HCT116 (cell line): Measurements from ENCODE around the gene TCFL5. TPM values are rescaled to one million over a fixed set of nuclear protein-coding genes. Genes with fewer than 3 reads are reported as not detected.

Source experiments
- ATAC-seq: fragments of 200-7000 bp; cut with Tn5 transposase; 2 replicates; pipeline ENCODE4 v1.9.1; 2020; ENCODE audit warnings: mild to moderate bottlenecking, moderate library complexity
- BruUV-seq: library from RNA; stranded (reverse); fragments of 400-500 nt; replicated peaks from 2 replicates; lab custom pipeline; 2021; lab: Mats Ljungman, UMichigan
- CTCF ChIA-PET: fragments of 300-600 bp; sonication (Branson Sonifier 250); formaldehyde crosslinking; loops from one replicate; lab custom pipeline; 2021; ENCODE audit warnings: antibody characterized with exemption; lab: Charles Lee
- POLR2A ChIA-PET: fragments of 300-600, 350-600 bp; sonication (Branson Sonifier 250); formaldehyde crosslinking; loops from one replicate; lab custom pipeline; 2021; ENCODE audit warnings: antibody characterized with exemption; lab: Charles Lee
- RAD21 ChIA-PET, 2 experiments: fragments of 300-600 bp; sonication (Branson Sonifier 250); formaldehyde crosslinking; loops; one replicate each; lab custom pipeline; 2023; ENCODE audit warnings: low total read pairs in 2 of 2; ENCODE audit not compliant: uncharacterized antibody in 2 of 2, unreplicated experiment in 2 of 2, low non-redundant PET in 1 of 2; lab: Charles Lee
- DNase-seq: peaks from one replicate; pipeline ENCODE4 v3.0.0-alpha.2; 2010; ENCODE audit warnings: low read depth, low spot score
- H2AFZ ChIP-seq: fragments of 200-600 bp; shearing (Covaris generic), sonication (generic); 2 replicates; pipeline ENCODE4 v1.6.1; 2017; ENCODE audit warnings: low read depth, mixed run types, mixed read lengths, antibody characterized with exemption, low read length; ENCODE audit not compliant: poor library complexity, severe bottlenecking
- H3K27ac ChIP-seq: 2 replicates; pipeline ENCODE4 v1.5.1; 2012; ENCODE audit warnings: low read depth, low read length
- H3K27me3 ChIP-seq: fragments of 200-600 bp; sonication (generic); 2 replicates; pipeline ENCODE4 v1.6.1; 2016; ENCODE audit warnings: mixed run types, low read length, mixed read lengths; ENCODE audit not compliant: insufficient read depth
- H3K36me3 ChIP-seq, 2 experiments: fragments of 200-500 bp in 1 of 2; fragments of 200-600 bp in 1 of 2; sonication (Bioruptor generic) in 1 of 2; sonication (generic) in 1 of 2; 2 replicates each; pipeline versions ENCODE4 v1.5.1 to v1.6.1; 2014 to 2016; ENCODE audit warnings: low read length in 2 of 2, inconsistent platforms in 1 of 2, mixed read lengths in 1 of 2, mixed run types in 1 of 2; ENCODE audit not compliant: insufficient read depth in 2 of 2, control insufficient read depth in 1 of 2
- H3K4me1 ChIP-seq, 2 experiments: fragments of 200-600 bp in 1 of 2; sonication (generic) in 1 of 2; 2 replicates each; pipeline versions ENCODE4 v1.5.1 to v1.6.1; 2012 to 2017; ENCODE audit warnings: low read length in 2 of 2, inconsistent platforms in 1 of 2, mild to moderate bottlenecking in 1 of 2, mixed read lengths in 1 of 2, mixed run types in 1 of 2, moderate library complexity in 1 of 2; ENCODE audit not compliant: insufficient read depth in 2 of 2, control insufficient read depth in 1 of 2
- H3K4me2 ChIP-seq: fragments of 200-600 bp; sonication (generic); 2 replicates; pipeline ENCODE4 v1.6.1; 2017; ENCODE audit warnings: mixed run types, low read length, mixed read lengths
- H3K4me3 ChIP-seq, 2 experiments: fragments of 200-600 bp in 1 of 2; sonication (generic) in 1 of 2; replicated peaks in 1 of 2; 2 replicates each; pipeline ENCODE4 v1.5.1; 2011 to 2016; ENCODE audit warnings: low read length in 2 of 2, control low read depth in 1 of 2, low read depth in 1 of 2, mild to moderate bottlenecking in 1 of 2, mixed read lengths in 1 of 2, mixed run types in 1 of 2
- H3K79me2 ChIP-seq: fragments of 200-600 bp; sonication (generic); 2 replicates; pipeline ENCODE4 v1.6.1; 2017; ENCODE audit warnings: mild to moderate bottlenecking, mixed run types, low read length, moderate library complexity, mixed read lengths; ENCODE audit not compliant: insufficient read depth
- H3K9ac ChIP-seq: fragments of 200-600 bp; sonication (generic); 2 replicates; pipeline ENCODE4 v1.6.1; 2016; ENCODE audit warnings: low read length, mixed read lengths
- H3K9me2 ChIP-seq: fragments of 200-600 bp; sonication (generic), shearing (Covaris generic); 2 replicates; pipeline ENCODE4 v1.6.1; 2017; ENCODE audit warnings: mixed run types, mild to moderate bottlenecking, moderate library complexity; ENCODE audit not compliant: insufficient read depth
- H3K9me3 ChIP-seq, 2 experiments: fragments of 200-500 bp in 1 of 2; fragments of 200-600 bp in 1 of 2; sonication (Bioruptor generic) in 1 of 2; sonication (generic) in 1 of 2; 2 replicates each; pipeline ENCODE4 v1.6.1; 2014 to 2017; ENCODE audit warnings: low read length in 2 of 2, mixed read lengths in 2 of 2, inconsistent platforms in 1 of 2, low read depth in 1 of 2, mild to moderate bottlenecking in 1 of 2, mixed run types in 1 of 2, moderate library complexity in 1 of 2; ENCODE audit not compliant: control insufficient read depth in 1 of 2, insufficient read depth in 1 of 2
- H4K20me1 ChIP-seq: fragments of 200-600 bp; sonication (generic), shearing (Covaris generic); 2 replicates; pipeline ENCODE4 v1.6.1; 2017; ENCODE audit warnings: mixed run types, mild to moderate bottlenecking, moderate library complexity; ENCODE audit not compliant: insufficient read depth
- CBX3 ChIP-seq: IDR thresholded peaks from 2 replicates; pipeline ENCODE4 v1.6.1; 2012; ENCODE audit warnings: low read depth
- EZH2 ChIP-seq: fragments of 200-600 bp; sonication (generic); IDR thresholded peaks from 2 replicates; pipeline ENCODE4 v1.6.1; 2017; ENCODE audit warnings: antibody characterized with exemption, mixed run types
- EZH2phosphoT487 ChIP-seq: fragments of 200-600 bp; IDR thresholded peaks from 2 replicates; pipeline ENCODE4 v1.6.1; 2018; ENCODE audit warnings: antibody characterized with exemption, borderline replicate concordance
- RAD21 ChIP-seq: IDR thresholded peaks from 2 replicates; pipeline ENCODE4 v1.6.1; 2012; ENCODE audit warnings: low read depth, mild to moderate bottlenecking
- TCF7L2 ChIP-seq: IDR thresholded peaks from 2 replicates; pipeline ENCODE4 v1.7.0; 2011; ENCODE audit warnings: borderline replicate concordance, inconsistent platforms; ENCODE audit not compliant: insufficient read depth, insufficient read length; ENCODE audit errors: extremely low read depth
- YY1 ChIP-seq: IDR thresholded peaks from 2 replicates; pipeline ENCODE4 v1.6.1; 2011; ENCODE audit warnings: low read length, low read depth, moderate library complexity, mild to moderate bottlenecking; ENCODE audit not compliant: insufficient replicate concordance; ENCODE audit errors: extremely low read depth
- ZNF274 ChIP-seq: fragments of 200-500 bp; sonication (Bioruptor generic); IDR thresholded peaks from 2 replicates; pipeline ENCODE4 v1.6.1; 2014; ENCODE audit warnings: mild to moderate bottlenecking, low read depth, low read length, inconsistent platforms
- intact Hi-C: fragments of 100-400 bp; cut with micrococcal nuclease; formaldehyde crosslinking; loops from 2 replicates; pipeline ENCODE4 v1.10.0; 2022
- total RNA-seq: library from RNA; stranded (reverse); gene quantifications from one replicate; pipeline ENCODE4 v1.2.1, GENCODE V29; 2021; ENCODE audit not compliant: unreplicated experiment
- TF ChIP-seq, protein P1 (sequence below): IDR thresholded peaks from 2 replicates; pipeline ENCODE4 v1.6.1; 2012

Gene TCFL5
- total RNA-seq, 1 experiment from 2014 or later, result 20.4 TPM

DNA sequence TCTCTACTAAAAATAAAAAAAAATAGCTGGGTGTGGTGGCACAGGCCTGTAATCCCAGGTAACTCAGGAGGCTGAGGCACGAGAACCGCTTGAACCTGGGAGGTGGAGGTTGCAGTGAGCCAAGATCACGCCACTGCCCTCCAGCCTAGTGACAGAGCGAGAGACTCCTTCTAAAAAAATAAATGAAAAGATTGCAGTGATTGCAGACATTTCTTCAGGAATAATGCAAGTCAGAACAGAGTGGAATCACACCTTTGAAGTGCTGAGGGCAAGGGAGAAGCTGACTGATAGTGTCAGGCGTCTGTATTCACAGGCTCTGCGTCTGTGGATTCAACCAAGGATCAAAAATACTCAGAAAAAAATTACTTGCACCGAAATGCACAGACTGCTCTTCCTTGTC lies 2.6 kb upstream of the TCFL5 start:
- H4K20me1 ChIP-seq, result peaks cover 9% of the 10 kb centered on the region; the same call in 1 of the 2 replicates
- peaks cover 7 to 16% of the 10 kb centered on the region in 2 experiments; a peak in 3 of 4 replicates for H3K4me1 ChIP-seq
- no peak for DNase-seq
- no peak for ATAC-seq
- ChIA-PET POLR2A (interaction anchor here (1.3 kb wide), 1 partner anchor 11 kb away, joined by 4 read pairs; no protein-coding TSS in a partner anchor), RAD21 (no interaction called here), CTCF (interaction anchor here (1.1 kb wide), 1 partner anchor 9 kb away, joined by 3 read pairs; no protein-coding TSS in a partner anchor)
- no peak overlapping the region for H3K9ac ChIP-seq
- no TSS peak for BruUV-seq
- H3K79me2 ChIP-seq, result peaks cover 15% of the 10 kb centered on the region
- no peaks in the 10 kb centered on the region for H3K9me2 ChIP-seq
- no peak overlapping the region for H3K4me3 ChIP-seq
- intact Hi-C loops, result no loop called here
- no peak overlapping the region for H3K27ac ChIP-seq
- H3K27me3 ChIP-seq, result no peaks in the 10 kb centered on the region
- TF ChIP-seq EZH2 (no peak), TCF7L2 (no peak), CBX3 (peak; percentile 51; the same call in 1 of the 2 replicates), RAD21 (no peak), ZNF274 (no peak), EZH2phosphoT487 (no peak), YY1 (no peak)
- TF ChIP-seq, protein P1, sequence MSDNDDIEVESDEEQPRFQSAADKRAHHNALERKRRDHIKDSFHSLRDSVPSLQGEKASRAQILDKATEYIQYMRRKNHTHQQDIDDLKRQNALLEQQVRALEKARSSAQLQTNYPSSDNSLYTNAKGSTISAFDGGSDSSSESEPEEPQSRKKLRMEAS, result peak; percentile 47; the same call in 1 of the 2 replicates
- no peak overlapping the region for H3K4me2 ChIP-seq
- peaks cover 0 to 4% of the 10 kb centered on the region in 2 experiments; a peak in 1 of 4 replicates for H3K9me3 ChIP-seq
- peaks cover 0 to 1% of the 10 kb centered on the region in 2 experiments; a peak in 2 of 4 replicates for H3K36me3 ChIP-seq
- no peak overlapping the region for H2AFZ ChIP-seq
